GM19467 (cell line): Measurements from ENCODE around the gene CPTP.
A peak's percentile ranks its signal among the peaks of the same experiment; 100 is the strongest.

ENCODE experiments used
- ATAC-seq: cut with Tn5 transposase; IDR thresholded peaks from one replicate; pipeline ENCODE4 v1.9.1; 2021; ENCODE audit warnings: mild to moderate bottlenecking, moderate library complexity; ENCODE audit not compliant: unreplicated experiment

Gene CPTP

DNA sequence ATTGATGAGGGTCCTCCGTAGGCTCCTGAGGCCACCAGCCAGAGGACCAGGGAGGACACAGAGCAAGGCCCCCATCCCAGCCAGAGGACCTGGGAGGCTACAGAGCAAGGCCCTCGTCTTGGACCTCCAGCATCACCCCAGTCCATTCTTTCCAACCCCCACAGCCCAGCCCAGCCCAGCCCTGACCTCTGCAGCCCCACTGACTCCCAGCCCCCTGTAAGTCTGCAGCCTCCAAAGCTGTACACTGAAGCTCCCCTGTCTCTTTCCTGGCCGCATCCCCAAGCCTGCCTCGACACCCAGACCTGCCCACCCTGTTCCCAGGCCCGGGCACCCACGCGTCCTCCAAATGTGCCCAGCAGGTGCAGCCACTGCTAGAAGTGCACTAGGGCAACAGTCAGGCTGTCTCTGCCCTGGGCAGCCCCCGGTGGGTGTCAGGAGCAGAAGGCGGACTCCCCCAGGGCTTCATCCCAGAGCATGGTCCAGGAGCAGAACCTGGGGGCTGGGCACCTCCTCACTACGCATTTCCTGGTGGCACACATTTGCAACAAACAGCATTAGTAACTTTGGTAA is 22.5 kb downstream of the CPTP start:
- no peak for ATAC-seq

DNA sequence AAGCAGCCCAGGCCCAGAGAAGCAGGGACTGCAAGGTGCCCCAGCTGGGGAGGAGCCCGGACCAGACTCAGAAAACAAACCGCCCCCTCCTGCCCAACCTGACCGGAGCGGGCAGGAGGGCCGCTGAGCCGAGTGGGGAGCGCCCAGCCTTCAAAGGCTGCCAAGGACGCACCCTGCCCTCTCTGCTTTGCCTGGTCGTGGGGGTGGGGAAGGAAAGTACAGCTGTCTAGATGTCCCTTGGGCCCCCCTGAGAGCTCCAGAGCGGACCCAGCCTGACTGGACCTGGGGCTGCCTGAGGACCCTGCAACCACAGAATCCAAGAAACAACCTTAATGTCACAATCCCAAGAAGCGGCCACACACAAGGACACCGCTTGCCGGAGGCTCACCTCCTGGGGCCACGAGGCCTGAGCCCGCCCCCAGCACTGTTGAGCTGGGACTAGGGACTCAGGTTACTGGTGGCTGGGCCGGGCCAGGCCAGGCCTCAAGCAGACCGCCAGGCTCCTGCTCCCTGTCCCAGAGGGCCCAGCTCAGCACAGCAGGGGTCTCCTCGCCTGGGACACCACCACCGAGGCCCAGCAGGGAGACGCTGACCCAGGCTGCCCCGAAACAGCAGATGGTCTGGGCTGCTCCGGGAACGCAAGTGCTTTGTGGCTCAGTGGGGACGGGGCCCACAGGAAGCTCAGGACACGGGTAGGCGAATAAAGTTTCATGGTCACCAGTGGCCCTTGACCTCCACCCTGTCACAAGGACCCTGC is 23.2 kb downstream of the CPTP start:
- ATAC-seq, result no peak

DNA sequence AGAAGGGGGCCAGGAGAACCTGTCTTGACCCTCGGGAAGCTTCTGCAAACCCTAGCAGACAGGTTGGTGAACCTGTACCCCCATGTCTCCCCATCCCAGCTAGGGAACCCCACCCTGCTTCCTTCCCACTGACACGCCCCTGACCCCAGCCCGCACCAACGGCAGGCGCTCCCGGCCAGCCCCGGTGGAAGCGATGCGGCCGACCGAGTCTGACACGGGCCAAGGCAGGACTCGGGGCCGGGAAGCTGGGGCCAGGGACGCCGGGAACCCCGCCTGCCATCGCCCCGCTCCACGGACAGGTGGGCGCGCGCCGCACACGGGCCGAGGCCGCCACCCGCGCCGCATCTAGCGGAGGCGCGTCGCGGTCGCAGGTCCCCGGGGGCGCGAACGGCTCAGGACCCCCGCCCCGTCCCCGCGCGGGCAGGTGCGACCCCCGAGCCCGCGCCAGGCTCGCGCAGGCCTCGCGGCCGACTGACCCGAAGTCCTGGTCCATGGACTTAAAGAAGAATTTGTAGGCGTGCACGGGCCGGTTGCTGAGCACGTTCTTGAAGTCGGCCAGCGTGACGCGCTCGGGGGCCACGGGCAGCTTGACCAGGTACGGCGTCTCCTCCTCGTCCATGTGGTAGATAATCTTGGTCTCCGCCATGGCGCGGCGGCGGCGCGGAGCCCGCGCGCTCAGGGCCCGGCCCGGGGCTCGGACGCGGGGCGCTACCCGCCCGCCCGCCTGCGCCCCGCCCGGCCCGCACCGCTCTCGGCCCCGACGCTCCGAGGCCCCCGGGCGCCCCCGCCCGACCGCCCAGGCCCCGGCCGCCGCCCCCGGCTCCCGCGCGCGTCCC is 24.0 kb downstream of the CPTP start:
- peak; percentile 22 for ATAC-seq

DNA sequence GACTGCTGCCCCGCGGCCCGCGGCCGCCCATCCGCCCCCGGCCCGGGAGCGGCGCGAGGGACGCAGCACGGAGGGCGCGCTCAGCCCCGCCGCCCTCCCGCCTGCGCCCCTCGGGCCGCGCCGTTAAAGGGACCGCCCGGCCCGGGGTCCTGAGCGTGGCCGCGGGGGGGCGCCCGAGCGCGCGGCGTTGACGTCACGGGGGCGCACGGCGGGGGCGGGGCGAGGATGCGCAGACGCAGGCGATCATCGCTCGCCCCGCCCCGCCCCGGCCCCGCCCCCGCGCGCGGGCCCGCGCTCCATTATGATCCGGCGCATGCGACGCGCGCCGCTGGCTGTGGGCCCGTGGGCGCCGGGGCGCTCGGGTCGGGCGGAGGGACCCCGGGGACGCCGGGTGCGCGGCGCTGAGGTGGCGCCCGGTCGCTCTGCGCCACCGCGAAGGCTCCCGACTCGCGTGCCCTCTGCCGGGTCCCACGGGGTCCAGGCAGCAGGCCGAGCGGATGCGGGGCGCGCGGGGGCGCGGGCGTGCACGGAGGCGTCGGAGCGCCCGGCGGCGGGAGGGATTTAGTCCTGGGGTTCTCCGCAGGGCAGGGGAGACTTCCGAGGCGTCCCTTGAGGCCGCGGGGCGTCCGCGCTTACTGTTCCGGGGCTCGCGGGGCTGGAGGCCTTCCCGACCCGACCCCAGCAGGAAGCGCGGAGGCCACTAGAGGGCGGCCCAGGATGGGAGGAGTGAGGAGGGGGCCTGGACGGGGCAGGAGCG is 24.8 kb downstream of the CPTP start, which contains the start of gene DVL1:
Gene DVL1, minus strand, starts transcription at position 163 of the 757 bp plus-strand sequence. CDS start 353 bp downstream, outside the sequence.
- ATAC-seq, result peak; percentile 47

DNA sequence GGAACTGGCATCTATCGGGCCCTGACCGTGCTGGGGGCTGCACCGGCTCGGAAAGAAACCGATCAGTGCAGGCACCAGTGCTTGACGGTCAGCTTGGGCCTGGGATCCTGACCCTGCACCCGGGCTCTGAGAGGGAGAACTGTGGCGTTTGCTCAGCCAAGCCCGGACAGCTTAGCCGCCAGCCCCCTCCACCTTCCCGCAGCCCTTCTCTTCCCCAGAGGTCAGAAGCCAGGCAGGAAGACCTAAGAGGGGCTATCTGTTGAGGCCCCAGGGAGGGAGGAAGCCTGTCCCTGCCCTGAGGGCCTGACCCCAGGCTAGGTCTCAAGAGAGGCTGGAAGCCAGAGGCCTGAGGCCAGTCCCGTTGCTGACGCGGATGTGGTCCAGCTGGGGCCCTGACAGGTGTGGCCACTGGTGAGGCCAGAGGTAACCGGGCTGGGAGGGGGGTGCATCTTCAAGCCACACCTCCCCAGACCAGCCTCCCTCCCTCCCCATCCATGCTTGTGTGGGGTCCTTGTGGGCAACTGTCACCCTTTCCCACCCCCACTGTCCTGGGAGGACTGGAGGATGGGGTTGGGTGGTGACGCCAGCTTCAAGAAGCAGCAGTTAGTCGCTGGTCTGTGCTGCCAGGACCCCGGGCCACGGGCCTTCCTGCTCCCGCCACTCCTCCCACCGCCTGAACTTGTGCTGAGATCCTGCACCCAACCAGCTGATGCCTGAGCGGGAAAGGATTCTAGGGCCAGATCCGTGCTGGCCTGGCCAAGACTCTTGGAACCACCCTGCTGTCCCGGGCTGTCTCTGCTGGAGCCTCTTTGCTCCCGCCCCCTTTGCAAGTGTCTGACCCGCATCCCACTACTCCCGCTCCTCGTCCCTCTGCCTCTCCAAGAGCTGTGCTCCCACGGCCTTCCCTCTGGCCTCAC is 27.2 kb downstream of the CPTP start:
- ATAC-seq, result no peak

DNA sequence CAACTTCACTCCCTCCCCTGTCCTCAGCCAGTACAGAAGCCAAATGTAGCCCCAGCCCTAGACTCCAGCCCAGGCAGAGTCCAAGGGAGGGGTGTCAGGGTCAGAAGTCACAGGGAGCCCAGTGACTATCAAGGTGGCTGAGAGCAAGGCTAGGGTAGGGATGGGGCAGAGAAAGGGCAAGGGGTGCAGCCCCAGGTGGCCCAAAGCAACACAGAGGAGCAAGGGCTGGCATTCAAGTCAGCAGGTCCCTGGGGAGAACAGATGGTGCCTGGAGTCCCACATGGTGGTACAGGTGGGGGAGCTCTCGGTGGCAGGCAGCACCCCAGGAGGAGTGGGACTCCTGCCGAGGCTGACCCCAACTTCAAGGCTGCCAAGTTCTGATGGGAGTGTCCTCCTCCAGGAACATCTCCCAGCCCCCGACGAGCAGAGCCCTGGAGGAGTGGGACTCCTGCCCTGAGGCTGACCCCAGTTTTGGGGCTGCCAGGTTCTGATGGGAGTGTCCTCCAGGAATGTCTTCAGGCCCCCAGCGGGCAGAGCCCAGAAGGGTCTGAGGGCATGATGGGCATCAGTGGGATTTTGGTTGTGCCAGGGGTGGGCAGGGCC is 28.3 kb downstream of the CPTP start:
- no peak for ATAC-seq

DNA sequence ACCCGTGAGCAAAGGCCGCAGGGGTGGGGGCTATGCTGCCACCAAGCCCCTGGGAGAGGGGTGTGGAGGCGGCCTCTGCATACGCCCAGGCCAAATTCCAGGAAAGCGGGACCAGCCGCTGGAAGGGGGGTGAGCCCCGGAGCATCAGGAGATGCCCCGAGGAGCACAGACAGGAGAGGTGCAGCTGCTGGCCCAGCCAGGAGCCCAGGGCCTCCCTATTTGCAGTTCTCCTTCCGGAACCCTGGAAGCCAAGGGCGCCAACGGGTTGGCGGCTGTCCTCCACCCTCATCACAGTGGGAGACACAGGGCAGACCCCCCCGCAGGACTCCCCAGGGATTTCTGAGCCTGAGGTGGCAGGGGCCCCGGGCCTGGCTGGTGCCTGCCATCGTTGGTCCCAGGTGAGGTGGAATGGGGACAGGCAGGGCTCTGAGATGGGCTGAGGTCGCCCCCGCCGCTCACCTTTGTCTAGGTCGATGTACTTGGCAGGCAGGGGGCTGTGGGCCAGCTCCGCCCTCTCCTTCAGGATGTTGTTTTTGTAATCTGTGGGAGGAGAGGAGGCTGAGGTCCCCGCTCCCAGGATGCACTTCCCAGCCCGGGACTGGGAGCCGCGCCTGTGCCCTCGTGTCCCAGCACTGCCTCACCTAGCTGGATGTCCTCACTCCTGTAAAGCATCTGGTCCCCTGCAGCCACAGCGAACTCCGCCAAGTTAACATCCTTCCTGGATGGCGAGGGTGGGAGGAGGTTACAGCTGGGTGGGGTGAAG is 29.0 kb downstream of the CPTP start:
- ATAC-seq, result no peak

DNA sequence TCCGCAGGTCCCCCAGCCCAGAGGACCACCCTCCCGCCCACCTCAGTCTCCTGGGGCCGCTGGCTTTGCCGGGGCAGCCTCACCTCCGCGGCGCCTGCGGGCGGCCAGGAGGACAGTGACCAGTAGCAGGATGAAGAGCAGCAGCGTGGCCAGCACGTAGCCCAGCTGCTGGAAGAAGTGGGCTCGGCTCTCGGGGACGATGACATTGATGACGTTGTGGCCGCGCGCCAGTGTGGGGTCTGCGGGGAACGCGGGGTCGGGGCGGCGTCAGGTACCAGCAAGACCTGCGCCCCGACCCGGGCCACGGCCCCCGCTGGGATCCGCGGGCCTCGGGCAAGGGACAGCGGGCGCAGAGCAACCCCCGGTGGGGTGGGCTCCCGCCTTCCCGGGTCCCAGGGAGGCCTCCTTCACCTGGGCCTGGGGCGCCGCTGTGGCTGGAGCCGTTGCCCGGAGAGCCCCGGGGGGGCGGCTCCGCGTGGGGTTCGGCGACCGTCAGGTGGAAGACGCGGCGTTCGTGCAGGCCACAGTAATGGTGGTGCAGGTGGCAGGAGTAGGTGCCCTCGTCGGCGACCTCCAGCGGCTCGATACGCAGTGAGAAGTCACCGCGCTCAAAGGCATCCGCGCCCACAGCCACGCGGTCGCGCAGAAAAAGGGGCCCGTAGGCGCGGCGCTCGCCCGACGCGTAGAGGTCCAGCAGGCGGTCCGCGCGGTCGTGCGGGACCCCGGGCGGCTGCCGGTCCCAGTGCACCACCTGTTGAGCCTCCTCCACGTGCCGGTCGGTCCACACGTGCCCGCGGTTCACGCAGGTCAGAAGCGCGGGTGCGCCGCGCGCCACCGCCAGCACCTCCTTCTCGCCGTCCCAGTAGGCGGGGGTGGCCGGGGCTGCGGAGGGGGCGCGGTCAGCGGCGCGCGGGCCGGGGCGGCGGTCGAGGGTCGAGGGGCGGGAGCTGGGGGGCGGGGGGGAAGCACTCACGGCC is 30.0 kb downstream of the CPTP start:
- ATAC-seq, result no peak

DNA sequence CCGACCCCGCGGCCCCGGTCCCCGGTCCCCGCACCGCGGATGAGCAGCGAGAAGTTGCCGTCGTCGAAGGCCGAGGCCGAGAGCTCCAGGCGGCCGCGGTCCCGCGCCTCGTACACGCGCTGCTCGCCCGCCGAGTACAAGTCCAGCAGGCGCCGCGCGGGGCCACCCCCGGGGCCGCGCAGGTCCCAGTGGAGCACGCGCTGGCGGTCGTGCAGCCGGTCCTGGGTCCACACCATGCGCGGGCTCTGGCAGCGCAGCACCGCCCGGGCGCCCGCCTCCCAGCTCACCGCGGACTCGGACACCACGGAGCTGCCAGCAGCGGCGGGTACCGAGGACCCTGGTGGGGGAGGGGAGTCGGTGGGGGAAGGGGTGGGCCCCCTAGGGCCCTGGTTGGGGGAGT is 30.8 kb downstream of the CPTP start:
- no peak for ATAC-seq

DNA sequence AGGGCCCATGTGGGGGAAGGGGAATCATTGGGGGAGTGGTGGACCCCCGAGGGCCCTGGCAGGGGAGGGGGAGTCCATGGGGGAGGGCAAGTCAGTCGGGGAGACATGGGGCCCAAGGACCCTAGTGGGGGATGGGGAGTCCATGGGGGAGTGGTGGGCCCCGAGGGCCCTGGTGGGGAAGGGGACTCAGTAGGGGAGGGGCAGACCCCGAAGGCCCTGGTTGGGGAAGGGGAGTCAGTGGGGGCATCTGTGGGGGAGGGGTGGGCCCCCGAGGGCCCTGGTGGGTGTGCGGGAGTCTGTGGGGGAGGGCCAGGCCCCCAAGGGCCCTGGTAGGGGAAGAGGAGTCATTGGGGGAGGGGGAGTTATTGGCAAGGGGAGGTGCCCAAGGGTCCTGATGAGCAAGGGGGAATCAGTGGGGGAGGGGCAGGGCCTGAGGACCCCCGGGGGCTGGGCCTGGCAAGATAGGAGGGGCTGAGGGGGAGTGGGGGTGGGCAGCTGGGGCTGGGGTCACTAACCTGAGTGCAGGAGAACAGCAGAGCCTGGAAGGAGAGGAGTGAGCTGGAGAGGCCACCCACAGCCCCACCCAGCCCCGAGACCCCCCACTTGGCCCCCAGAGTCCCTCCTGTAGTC is 31.7 kb downstream of the CPTP start:
- no peak for ATAC-seq

DNA sequence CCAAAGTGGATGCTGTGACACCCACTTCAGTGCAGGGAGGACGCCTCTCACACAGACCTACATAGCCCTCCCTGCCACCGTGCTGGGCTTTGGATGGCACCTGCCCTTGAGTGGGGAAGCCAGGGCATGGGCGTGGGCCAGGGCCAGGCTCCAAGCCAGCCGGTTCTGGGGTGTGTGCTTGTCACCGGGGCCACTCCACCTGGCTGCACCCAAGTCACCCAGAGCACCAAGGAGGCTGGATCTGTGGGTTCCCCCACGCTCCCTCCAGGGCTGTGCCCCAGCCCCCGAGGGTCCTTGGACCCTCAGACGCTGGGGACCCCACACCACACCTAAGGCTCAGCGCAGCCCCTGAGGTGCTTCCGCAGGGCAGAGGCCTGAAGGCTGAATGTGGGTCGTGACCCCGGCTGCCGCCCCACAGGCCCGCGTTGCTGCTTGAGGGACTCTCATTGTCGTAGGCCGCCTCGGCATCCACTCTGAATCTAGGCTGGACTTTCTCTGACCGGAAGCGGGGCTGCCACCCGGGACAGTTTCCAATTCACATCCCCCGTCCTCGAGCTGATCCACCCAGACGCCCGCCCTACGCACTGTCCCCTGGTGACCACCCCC is 32.3 kb downstream of the CPTP start:
- ATAC-seq, result no peak

DNA sequence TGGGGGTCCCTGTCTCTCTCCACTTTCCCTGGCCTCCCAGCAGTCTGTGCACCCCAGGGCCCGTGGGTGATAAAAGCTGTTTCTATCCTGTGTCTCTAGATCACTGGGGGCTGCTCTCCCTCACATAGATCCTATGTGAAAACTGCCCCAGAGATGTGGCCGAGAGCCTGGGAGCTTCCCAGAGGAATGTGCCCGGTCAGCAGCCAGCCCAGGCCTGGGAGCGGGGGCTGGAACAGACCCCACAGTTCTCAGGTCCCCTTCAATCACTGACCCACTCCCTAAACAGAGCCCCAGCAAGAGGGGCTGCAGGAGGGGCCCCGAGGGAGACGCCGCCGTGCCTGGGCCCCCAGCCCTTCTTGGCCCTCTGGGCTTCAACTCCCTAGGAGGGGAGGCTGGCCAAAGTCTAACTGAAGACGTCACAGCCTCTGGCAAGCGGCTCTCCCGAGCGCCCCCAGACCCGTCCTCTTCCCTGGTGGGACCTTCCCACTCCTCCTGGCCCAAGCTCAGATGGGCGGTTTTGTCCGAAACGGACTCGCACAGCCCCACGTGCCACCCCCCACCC is 33.4 kb downstream of the CPTP start:
- ATAC-seq, result no peak

DNA sequence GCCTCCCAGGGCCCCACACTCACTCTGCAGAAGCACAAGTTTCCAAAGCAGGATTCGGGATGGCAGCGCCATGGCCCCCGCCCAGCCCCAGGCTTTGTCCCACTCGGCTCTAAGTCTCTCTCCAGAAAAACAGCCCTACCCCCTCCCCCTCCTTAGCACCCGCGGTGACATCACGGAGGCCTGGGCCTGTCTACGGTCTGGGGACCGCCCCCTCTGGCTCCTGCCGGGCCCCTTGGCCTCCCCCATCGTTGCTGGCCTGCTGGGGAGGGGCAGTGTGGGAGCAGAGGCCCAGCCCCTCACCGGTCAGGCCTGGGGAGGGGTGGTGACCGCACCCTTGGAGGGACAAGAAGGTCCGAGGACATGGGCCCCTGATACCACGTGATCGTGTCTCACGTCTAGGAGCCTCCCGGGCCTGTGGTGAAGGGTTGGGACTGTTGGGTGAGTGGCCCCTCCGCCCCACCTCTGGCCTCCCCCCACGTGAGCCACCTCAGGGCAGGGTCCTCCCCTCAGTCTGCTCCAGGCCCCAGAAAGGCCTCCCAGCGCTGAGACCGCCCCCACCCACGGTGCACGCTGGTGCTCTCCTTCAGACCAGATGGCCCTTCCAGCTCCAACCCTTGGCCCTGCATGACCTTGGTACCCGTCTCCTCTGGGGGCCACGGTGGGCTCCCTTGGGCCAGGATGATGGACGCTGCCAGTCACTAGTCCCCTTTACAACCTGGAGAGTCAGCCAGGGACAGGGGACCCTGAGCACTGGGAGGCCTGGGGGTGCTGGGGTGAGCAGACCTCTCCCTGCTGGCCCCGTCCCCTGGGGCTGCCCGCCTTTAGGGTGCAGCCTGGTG is 34.0 kb downstream of the CPTP start, which contains the start of gene MXRA8:
Gene MXRA8, minus strand, starts transcription at position 123 of the 839 bp plus-strand sequence. Its CDS starts 51 bp downstream, at position 72.
- no peak for ATAC-seq

DNA sequence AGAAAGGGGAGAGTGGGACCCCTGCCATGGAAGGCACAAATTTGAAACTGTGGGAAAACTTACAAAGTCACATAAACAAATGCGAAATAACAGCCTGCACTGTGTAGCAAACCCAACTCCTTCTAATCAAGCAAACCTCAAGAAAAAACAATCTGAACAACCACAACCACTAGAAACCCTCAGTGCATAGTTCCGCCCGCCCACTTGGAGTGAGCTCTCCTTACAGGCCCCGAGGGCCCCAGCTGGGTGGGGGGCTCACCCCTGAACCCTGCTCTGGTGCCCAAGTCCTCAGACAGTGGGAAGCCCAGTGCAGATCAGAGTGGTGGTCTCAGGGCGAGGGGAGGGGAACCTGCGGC is 34.7 kb downstream of the CPTP start:
- no peak for ATAC-seq

DNA sequence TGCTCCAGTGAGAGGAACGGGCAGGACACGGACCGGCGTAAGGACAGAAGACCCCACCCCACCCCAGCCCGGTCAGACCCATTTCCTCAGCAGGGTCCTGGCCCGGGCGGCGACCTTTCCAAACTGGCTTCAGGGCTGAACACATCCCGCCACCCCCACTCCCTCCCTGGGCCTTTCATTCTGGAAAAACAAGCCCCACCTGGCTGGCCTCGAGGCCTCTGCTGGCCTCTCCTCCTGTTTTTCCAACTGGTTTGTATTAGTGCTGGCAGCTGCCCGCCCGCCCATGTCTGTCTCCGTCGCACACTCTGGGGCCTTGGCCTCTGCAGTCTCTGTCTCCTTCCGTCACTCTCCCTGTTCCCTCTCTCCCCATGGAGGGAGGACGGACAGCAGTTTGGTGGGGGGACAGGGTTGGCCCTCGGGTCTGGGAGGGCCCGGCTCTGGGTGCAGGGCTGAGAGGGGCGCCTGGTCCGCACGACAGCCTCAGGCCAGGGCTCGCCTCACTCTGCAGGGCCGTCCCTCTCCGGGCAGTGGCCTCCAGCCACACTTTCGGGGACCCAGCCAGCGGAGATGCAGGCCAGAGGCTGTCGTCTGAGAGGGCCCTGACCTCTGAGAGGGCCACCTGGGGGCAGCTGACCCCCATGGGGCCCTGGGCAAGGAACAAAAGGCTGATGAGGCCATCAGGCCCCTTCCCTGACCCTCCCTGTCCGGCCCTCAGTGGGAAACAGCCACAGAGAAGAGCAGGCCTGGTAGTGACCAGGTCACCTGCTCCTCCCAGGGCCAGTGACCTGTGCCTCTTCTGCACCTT is 35.3 kb downstream of the CPTP start:
- ATAC-seq, result no peak
